ENCODE measurements around the gene AMMECR1L. TPM values are rescaled to one million over a fixed set of nuclear protein-coding genes. Genes with fewer than 3 reads are reported as not detected.

AMMECR1L gene
- total and polyA plus RNA-seq, 8 donors: 13.6 to 26.3 (median 24.5) TPM

DNA sequence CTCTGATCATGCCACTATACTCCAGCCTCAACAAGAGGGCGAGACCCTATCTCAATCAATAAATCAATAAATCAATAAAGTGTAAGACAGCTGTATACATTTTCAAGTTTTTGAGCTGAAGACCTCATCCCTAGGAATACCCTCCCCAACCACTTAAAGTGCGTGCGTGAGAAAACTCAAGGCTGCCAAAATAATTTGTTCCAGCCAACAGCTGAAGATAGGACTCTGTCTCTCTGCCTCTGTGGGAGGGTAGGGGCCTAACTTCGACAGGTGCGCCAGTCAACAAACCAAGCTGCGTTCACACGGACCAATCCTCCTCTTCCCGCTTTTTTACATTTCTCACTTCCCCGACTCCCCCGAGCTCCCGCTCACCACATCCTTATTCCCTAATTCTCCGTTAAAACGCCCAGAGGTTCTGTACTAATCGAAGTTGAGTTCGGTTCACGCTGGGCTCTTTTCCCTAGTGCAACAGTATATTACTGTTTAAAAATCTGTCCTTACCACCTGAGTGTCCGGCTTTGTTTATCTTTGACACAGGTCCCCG is 28.4 kb downstream of the AMMECR1L start:
- H3K27me3 ChIP-seq: no peaks in the 10 kb centered on the region
- peak; percentile 26 for ATAC-seq
- DNase-seq: peak in 1 of 4 donors; percentile 7
- H3K36me3 ChIP-seq: peaks cover 0 to 7% of the 10 kb centered on the region in 2 donors
- intact Hi-C loops (cut with DNase I): no loop called here
- no peaks in the 10 kb centered on the region for H3K9me3 ChIP-seq
- peak overlapping the region; percentile 66 to 78 for H3K27ac ChIP-seq
- peaks cover 10 to 41% of the 10 kb centered on the region in 2 donors for H3K4me1 ChIP-seq
- TF ChIP-seq, protein P1, sequence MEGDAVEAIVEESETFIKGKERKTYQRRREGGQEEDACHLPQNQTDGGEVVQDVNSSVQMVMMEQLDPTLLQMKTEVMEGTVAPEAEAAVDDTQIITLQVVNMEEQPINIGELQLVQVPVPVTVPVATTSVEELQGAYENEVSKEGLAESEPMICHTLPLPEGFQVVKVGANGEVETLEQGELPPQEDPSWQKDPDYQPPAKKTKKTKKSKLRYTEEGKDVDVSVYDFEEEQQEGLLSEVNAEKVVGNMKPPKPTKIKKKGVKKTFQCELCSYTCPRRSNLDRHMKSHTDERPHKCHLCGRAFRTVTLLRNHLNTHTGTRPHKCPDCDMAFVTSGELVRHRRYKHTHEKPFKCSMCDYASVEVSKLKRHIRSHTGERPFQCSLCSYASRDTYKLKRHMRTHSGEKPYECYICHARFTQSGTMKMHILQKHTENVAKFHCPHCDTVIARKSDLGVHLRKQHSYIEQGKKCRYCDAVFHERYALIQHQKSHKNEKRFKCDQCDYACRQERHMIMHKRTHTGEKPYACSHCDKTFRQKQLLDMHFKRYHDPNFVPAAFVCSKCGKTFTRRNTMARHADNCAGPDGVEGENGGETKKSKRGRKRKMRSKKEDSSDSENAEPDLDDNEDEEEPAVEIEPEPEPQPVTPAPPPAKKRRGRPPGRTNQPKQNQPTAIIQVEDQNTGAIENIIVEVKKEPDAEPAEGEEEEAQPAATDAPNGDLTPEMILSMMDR (IDR thresholded peaks at IDR 0.05): no peak
- peak overlapping the region; percentile 61 to 79 for H3K4me3 ChIP-seq

DNA sequence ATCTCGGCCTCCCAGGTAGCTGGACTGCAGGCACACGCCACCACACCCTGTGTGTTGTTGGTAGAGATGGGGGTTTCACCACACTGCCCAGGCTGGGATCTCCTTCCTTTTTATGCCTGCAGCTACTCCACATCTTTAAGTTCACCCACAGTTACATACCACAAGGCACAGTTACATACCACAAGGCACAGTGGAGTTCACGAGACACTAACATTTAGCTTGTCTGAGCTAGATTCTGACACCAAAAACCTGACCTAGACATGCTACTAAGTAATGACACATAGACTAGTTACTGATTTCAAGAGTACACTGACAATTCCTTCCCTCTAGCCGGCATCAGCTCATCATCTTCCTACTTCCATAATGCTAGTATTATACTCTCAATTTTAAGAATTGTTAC is 32.1 kb downstream of the AMMECR1L start:
- H3K27me3 ChIP-seq: no peaks in the 10 kb centered on the region
- no peak overlapping the region for H3K4me3 ChIP-seq
- H3K4me1 ChIP-seq: peaks cover 7 to 32% of the 10 kb centered on the region in 2 donors
- peaks cover 0 to 44% of the 10 kb centered on the region in 2 donors for H3K36me3 ChIP-seq
- no peak overlapping the region for H3K27ac ChIP-seq
- intact Hi-C loops (cut with DNase I): no loop called here
- DNase-seq: no peak
- ATAC-seq: no peak
- no peaks in the 10 kb centered on the region for H3K9me3 ChIP-seq
- TF ChIP-seq, protein P1 (IDR thresholded peaks at IDR 0.05): no peak

DNA sequence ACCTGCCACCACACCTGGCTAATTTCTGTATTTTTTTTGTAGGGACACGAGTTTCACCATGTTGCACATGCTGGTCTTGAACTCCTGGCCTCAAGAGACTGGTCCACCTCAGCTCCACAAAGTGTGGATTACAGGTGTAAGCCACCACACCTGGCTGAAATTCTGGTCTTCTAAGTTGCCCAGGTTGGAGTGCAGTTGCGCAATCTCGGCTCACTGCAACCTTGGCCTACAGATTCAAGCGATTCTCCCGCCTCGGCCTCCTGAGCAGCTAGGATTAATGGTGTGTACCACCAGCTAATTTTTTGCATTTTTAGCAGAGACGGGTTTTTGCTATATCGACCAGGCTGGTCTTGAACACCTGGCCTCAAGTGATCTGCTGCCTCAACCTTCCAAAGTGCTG is 33.4 kb downstream of the AMMECR1L start:
- intact Hi-C loops (cut with DNase I): no loop called here
- no peak for ATAC-seq

DNA sequence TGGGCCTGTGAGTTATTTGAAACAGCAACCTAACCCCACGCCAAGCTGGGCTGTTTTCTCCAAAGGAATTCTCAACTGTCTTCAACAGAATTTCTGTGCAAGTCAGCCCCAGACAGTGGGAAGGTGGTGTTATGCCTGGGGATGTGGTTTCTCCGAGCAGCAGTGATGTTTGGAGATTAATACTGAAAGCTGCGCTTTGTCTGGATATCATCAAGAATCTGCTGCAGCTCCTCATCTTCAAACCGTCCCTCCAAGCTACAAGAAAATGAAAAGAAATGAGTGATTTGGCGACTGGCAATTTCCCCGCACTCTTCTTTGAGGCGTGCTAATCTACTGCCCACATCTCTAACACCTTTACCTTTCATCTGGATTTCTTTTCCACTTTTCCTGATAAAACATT is 37.8 kb downstream of the AMMECR1L start:
- peaks cover 0 to 85% of the 10 kb centered on the region in 2 donors for H3K36me3 ChIP-seq
- no peaks in the 10 kb centered on the region for H3K27me3 ChIP-seq
- ATAC-seq: no peak
- DNase-seq: no peak
- no peaks in the 10 kb centered on the region for H3K9me3 ChIP-seq
- H3K27ac ChIP-seq: no peak overlapping the region
- TF ChIP-seq, protein P1 (IDR thresholded peaks at IDR 0.05): no peak
- H3K4me3 ChIP-seq: no peak overlapping the region
- intact Hi-C loops (cut with DNase I): no loop called here
- H3K4me1 ChIP-seq: no peaks in the 10 kb centered on the region

More for the DNA sequence above, 33.4 kb downstream of the AMMECR1L start:
- H3K36me3 ChIP-seq: peaks cover 0 to 57% of the 10 kb centered on the region in 2 donors
- H3K27ac ChIP-seq: no peak overlapping the region
- no peak for DNase-seq
- H3K4me3 ChIP-seq: no peak overlapping the region
- peaks cover 7 to 28% of the 10 kb centered on the region in 2 donors for H3K4me1 ChIP-seq
- H3K9me3 ChIP-seq: no peaks in the 10 kb centered on the region
- H3K27me3 ChIP-seq: no peaks in the 10 kb centered on the region
- TF ChIP-seq, protein P1 (IDR thresholded peaks at IDR 0.05): no peak

DNA sequence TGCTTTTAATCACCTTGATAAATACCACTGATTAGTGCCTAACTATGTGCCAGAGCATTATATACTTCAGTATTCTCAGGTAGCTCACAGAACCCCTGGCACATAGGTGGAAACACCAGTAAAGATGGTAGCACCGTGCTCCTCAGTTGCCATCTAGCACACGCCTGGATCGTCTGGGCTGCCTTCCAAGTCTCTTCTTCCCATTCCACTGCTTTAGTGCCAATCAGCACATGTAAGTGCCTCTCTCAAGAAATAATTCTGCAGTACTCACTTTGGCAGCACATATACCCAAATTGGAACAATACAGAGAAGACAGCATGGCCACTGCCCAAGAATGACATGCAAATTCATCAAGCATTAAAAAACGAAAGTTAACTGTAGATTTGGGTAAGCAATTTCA is 40.8 kb downstream of the AMMECR1L start:
- Histone ChIP-seq H3K36me3 (peaks cover 0 to 57% of the 10 kb centered on the region in 2 donors), H3K27me3 (no peaks in the 10 kb centered on the region), H3K4me3 (no peak overlapping the region), H3K9me3 (no peaks in the 10 kb centered on the region), H3K27ac (no peak overlapping the region), H3K4me1 (no peaks in the 10 kb centered on the region)
- intact Hi-C loops (cut with DNase I): no loop called here
- DNase-seq: no peak
- no peak for ATAC-seq
- TF ChIP-seq, protein P1 (IDR thresholded peaks at IDR 0.05): no peak
